Measurements from ENCODE around the gene STK25.
"Not testable (repeated sequence)": the region's sequence is repeated elsewhere in the genome, so short reads cannot be mapped to it uniquely, and the experiment has no call there.

STK25 gene

GRCh38 chr2:241539616-241540374 lies 31.4 kb upstream of the STK25 start:
- DNase-seq: no peak

- no peak for DNase-seq
Measured at GRCh38 chr2:241538838-241539615, 30.6 kb upstream of the STK25 start.

- DNase-seq: no peak
Measured at GRCh38 chr2:241535871-241536655, 27.7 kb upstream of the STK25 start.

- DNase-seq: no peak
Measured at GRCh38 chr2:241534701-241535375, 26.5 kb upstream of the STK25 start.

GRCh38 chr2:241534293-241534692 lies 25.9 kb upstream of the STK25 start:
- no peak for DNase-seq

- DNase-seq: no peak
Measured at GRCh38 chr2:241532733-241533601, 24.6 kb upstream of the STK25 start.

GRCh38 chr2:241532168-241532567 lies 23.8 kb upstream of the STK25 start:
- no peak for DNase-seq

GRCh38 chr2:241531161-241531722 lies 22.9 kb upstream of the STK25 start:
- DNase-seq: no peak

GRCh38 chr2:241530571-241530970 lies 22.2 kb upstream of the STK25 start:
- no peak for DNase-seq

GRCh38 chr2:241525818-241526780 lies 17.7 kb upstream of the STK25 start:
- DNase-seq: not testable (repeated sequence)

- DNase-seq: no peak
Measured at GRCh38 chr2:241522477-241522876, 14.1 kb upstream of the STK25 start.

- DNase-seq: no peak
Measured at GRCh38 chr2:241519669-241520068, 11.3 kb upstream of the STK25 start.

GRCh38 chr2:241517297-241517696 lies 8.9 kb upstream of the STK25 start:
- no peak for DNase-seq

- no peak for DNase-seq
Measured at GRCh38 chr2:241516520-241516965, 8.2 kb upstream of the STK25 start.

GRCh38 chr2:241514986-241515737 lies 6.8 kb upstream of the STK25 start:
- no peak for DNase-seq

- no peak for DNase-seq
Measured at GRCh38 chr2:241514553-241514952, 6.2 kb upstream of the STK25 start.

- DNase-seq: no peak
Measured at GRCh38 chr2:241511091-241511741, 2.8 kb upstream of the STK25 start.

GRCh38 chr2:241509155-241509784 lies 886 bp upstream of the STK25 start:
- no peak for DNase-seq

Measured in NCI-H2029 treated with DMSO at 0.1 percent for 48 hours (cell line).